H9 (cell line): Measurements from ENCODE around the gene ASCC1. TPM values are rescaled to one million over a fixed set of nuclear protein-coding genes. Genes with fewer than 3 reads are reported as not detected.

Source experiments
- DNase-seq: peaks from one replicate; pipeline ENCODE4 v3.0.0-alpha.2; 2017
- H2AFZ ChIP-seq: one replicate; pipeline ENCODE4 v1.6.1; 2013; ENCODE audit warnings: mild to moderate bottlenecking, low read length, control low read depth, moderate library complexity
- H2AK5ac ChIP-seq: 2 replicates; pipeline ENCODE4 v1.6.1; 2013; ENCODE audit warnings: low read length, control low read depth, mixed read lengths; ENCODE audit not compliant: insufficient read length
- H2BK120ac ChIP-seq: one replicate; pipeline ENCODE4 v1.6.1; 2013; ENCODE audit warnings: low read depth, mild to moderate bottlenecking, low read length, control low read depth, inconsistent platforms; ENCODE audit not compliant: poor library complexity, severe bottlenecking
- H2BK12ac ChIP-seq: 2 replicates; pipeline ENCODE4 v1.6.1; 2013; ENCODE audit warnings: low read length, control low read depth, mixed read lengths, low read depth; ENCODE audit not compliant: insufficient read length
- H2BK15ac ChIP-seq: 2 replicates; pipeline ENCODE4 v1.6.1; 2013; ENCODE audit warnings: low read depth, low read length, control low read depth
- H2BK20ac ChIP-seq: one replicate; pipeline ENCODE4 v1.6.1; 2013; ENCODE audit warnings: low read depth, mild to moderate bottlenecking, low read length, control low read depth, inconsistent platforms; ENCODE audit not compliant: poor library complexity, severe bottlenecking
- H2BK5ac ChIP-seq: 2 replicates; pipeline ENCODE4 v1.6.1; 2013; ENCODE audit warnings: low read length, control low read depth, mixed read lengths; ENCODE audit not compliant: insufficient read length
- H3K14ac ChIP-seq: 2 replicates; pipeline ENCODE4 v1.6.1; 2013; ENCODE audit warnings: low read length, control low read depth; ENCODE audit not compliant: insufficient read depth
- H3K18ac ChIP-seq: 2 replicates; pipeline ENCODE4 v1.6.1; 2013; ENCODE audit warnings: low read depth, mild to moderate bottlenecking, mixed read lengths, low read length, control low read depth; ENCODE audit not compliant: insufficient read length
- H3K23ac ChIP-seq: 2 replicates; pipeline ENCODE4 v1.6.1; 2013; ENCODE audit warnings: low read length, control low read depth, mixed read lengths, low read depth; ENCODE audit not compliant: insufficient read length
- H3K23me2 ChIP-seq: 2 replicates; pipeline ENCODE4 v1.6.1; 2013; ENCODE audit warnings: low read depth, mild to moderate bottlenecking, mixed read lengths, low read length, control low read depth; ENCODE audit not compliant: insufficient read length, poor library complexity, severe bottlenecking
- H3K27ac ChIP-seq: 2 replicates; pipeline ENCODE4 v1.5.1; 2013; ENCODE audit warnings: low read length, control low read depth, mixed read lengths, low read depth; ENCODE audit not compliant: insufficient read length
- H3K27me3 ChIP-seq: 2 replicates; pipeline ENCODE4 v1.6.1; 2013; ENCODE audit warnings: low read length, control low read depth, inconsistent platforms; ENCODE audit not compliant: insufficient read depth
- H3K4ac ChIP-seq: 2 replicates; pipeline ENCODE4 v1.6.1; 2013; ENCODE audit warnings: low read depth, mild to moderate bottlenecking, control low read depth, inconsistent platforms, low read length, moderate library complexity
- H3K4me1 ChIP-seq: 2 replicates; pipeline ENCODE4 v1.6.1; 2013; ENCODE audit warnings: low read length, control low read depth, inconsistent platforms; ENCODE audit not compliant: insufficient read depth
- H3K4me2 ChIP-seq: 2 replicates; pipeline ENCODE4 v1.6.1; 2013; ENCODE audit warnings: low read length, control low read depth, mixed read lengths; ENCODE audit not compliant: insufficient read length, insufficient read depth
- H3K56ac ChIP-seq: 2 replicates; pipeline ENCODE4 v1.6.1; 2013; ENCODE audit warnings: low read depth, mild to moderate bottlenecking, mixed read lengths, low read length, control low read depth; ENCODE audit not compliant: insufficient read length
- H3K79me1 ChIP-seq: 2 replicates; pipeline ENCODE4 v1.6.1; 2013; ENCODE audit warnings: low read depth, mild to moderate bottlenecking, moderate library complexity, low read length, control low read depth, inconsistent platforms; ENCODE audit not compliant: insufficient read depth, poor library complexity, severe bottlenecking
- H3K79me2 ChIP-seq: 2 replicates; pipeline ENCODE4 v1.6.1; 2013; ENCODE audit warnings: low read length, control low read depth, inconsistent platforms; ENCODE audit not compliant: insufficient read depth
- H3K9ac ChIP-seq: 2 replicates; pipeline ENCODE4 v1.6.1; 2013; ENCODE audit warnings: low read length, control low read depth, mixed read lengths; ENCODE audit not compliant: insufficient read length; ENCODE audit errors: extremely low read depth
- H3K9me3 ChIP-seq: one replicate; pipeline ENCODE4 v1.6.1; 2013; ENCODE audit warnings: low read depth, low read length, inconsistent platforms; ENCODE audit not compliant: control insufficient read depth
- H3T11ph ChIP-seq: one replicate; pipeline ENCODE4 v1.6.1; 2013; ENCODE audit warnings: mild to moderate bottlenecking, low read length, control low read depth, inconsistent platforms
- H4K20me1 ChIP-seq: one replicate; pipeline ENCODE4 v1.6.1; 2013; ENCODE audit not compliant: control insufficient read depth, insufficient read length, insufficient read depth
- H4K5ac ChIP-seq: 2 replicates; pipeline ENCODE4 v1.6.1; 2013; ENCODE audit warnings: low read depth, mild to moderate bottlenecking, mixed read lengths, low read length, control low read depth; ENCODE audit not compliant: insufficient read length
- H4K8ac ChIP-seq: replicated peaks from 2 replicates; pipeline ENCODE4 v1.6.1; 2013; ENCODE audit warnings: low read length, control low read depth, mixed read lengths, low read depth; ENCODE audit not compliant: insufficient read length
- H4K91ac ChIP-seq: 2 replicates; pipeline ENCODE4 v1.6.1; 2013; ENCODE audit warnings: low read depth, mild to moderate bottlenecking, moderate library complexity, mixed read lengths, low read length, control low read depth; ENCODE audit not compliant: insufficient read length
- H3K27ac Mint-ChIP-seq, 3 experiments: 2 replicates in 2 of 3; 3 replicates in 1 of 3; pipeline ENCODE4 v1.8.0; 2020 to 2021; ENCODE audit warnings: mixed read lengths in 3 of 3, mild to moderate bottlenecking in 1 of 3, moderate library complexity in 1 of 3
- H3K27me3 Mint-ChIP-seq: 2 replicates; pipeline ENCODE4 v1.8.0; 2021; ENCODE audit warnings: low read depth, mild to moderate bottlenecking, moderate library complexity, mixed read lengths
- H3K36me3 Mint-ChIP-seq, 3 experiments: 2 replicates in 2 of 3; 3 replicates in 1 of 3; pipeline ENCODE4 v1.8.0; 2020 to 2021; ENCODE audit warnings: low read depth in 3 of 3, mixed read lengths in 3 of 3; ENCODE audit not compliant: insufficient read depth in 1 of 3
- H3K4me1 Mint-ChIP-seq, 2 experiments: 2 replicates each; pipeline ENCODE4 v1.8.0; 2020; ENCODE audit warnings: mixed read lengths in 2 of 2
- H3K4me3 Mint-ChIP-seq, 2 experiments: 2 replicates in 1 of 2; 3 replicates in 1 of 2; pipeline ENCODE4 v1.8.0; 2020 to 2021; ENCODE audit warnings: mild to moderate bottlenecking in 2 of 2, mixed read lengths in 2 of 2, moderate library complexity in 1 of 2
- H3K9me3 Mint-ChIP-seq, 2 experiments: 2 replicates in 1 of 2; 3 replicates in 1 of 2; pipeline ENCODE4 v1.8.0; 2020; ENCODE audit warnings: mild to moderate bottlenecking in 2 of 2, mixed read lengths in 2 of 2, moderate library complexity in 1 of 2
- WGBS: extraction: QIAGEN DNeasy Blood & Tissue Kit; methylation state at CpG from one replicate; pipeline ENCODE4 v1.1.7; 2013; ENCODE audit warnings: missing lambda C conversion rate, low lambda C conversion rate, mixed read lengths; ENCODE audit not compliant: insufficient read length; ENCODE audit errors: extremely low coverage; 5-methylcytosine and 5-hydroxymethylcytosine counted together
- total RNA-seq: library from RNA; stranded (reverse); gene quantifications from 2 replicates; pipeline ENCODE4 v1.2.1, GENCODE V29; 2021
- TF ChIP-seq, protein P1 (sequence below): fragments of 200-600 bp; sonication (generic); conservative IDR thresholded peaks from 3 replicates; pipeline ENCODE4 v1.8.0; 2021; ENCODE audit warnings: antibody characterized with exemption, mild to moderate bottlenecking

The ASCC1 gene
- total RNA-seq, 1 experiment from 2014 or later, result 41.2 TPM

DNA sequence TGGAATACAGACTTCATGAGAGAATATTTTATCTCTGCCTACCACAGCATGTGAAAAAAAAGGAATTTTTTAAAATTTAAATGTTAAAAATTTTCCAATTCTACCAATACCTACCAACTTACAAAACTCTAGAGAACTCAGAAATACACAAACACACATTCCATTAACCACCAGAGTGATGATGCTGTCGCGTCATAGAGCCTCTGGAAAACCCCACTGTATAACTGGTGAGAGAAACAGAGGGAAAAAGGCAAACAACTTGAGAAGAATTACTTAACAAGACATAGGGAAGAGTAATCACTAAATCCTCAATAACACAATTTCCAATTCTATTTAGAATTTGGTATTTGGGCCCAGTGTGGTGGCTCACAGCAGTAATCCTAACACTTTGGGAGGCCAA, 121.5 kb downstream of the ASCC1 start:
- Mint-ChIP-seq H3K4me1 (peaks cover 2 to 7% of the 10 kb centered on the region in 2 experiments), H3K36me3 (peaks cover 0 to 14% (median 4%) of the 10 kb centered on the region in 3 experiments; a peak in 5 of 7 replicates), H3K4me3 (no peak overlapping the region), H3K9me3 (no peaks in the 10 kb centered on the region), H3K27me3 (peaks cover 8% of the 10 kb centered on the region), H3K27ac (no peak overlapping the region)
- H3K56ac ChIP-seq, result no peak overlapping the region
- no peaks in the 10 kb centered on the region for H3K79me1 ChIP-seq
- H2BK12ac ChIP-seq, result no peak overlapping the region
- no peak overlapping the region for H3K27ac ChIP-seq
- no peak overlapping the region for H4K5ac ChIP-seq
- H3K18ac ChIP-seq, result no peak overlapping the region
- H2AFZ ChIP-seq, result no peak overlapping the region
- WGBS, result no CpG with 5 or more reads among the region's 2 CpGs
- H3K14ac ChIP-seq, result no peak overlapping the region
- no peak overlapping the region for H3T11ph ChIP-seq
- H3K4ac ChIP-seq, result no peak overlapping the region
- no peaks in the 10 kb centered on the region; the same call in 1 of the 2 replicates for H3K27me3 ChIP-seq
- no peaks in the 10 kb centered on the region for H3K79me2 ChIP-seq
- DNase-seq, result no peak
- no peak overlapping the region for H2AK5ac ChIP-seq
- H4K91ac ChIP-seq, result no peak overlapping the region
- no peaks in the 10 kb centered on the region for H3K23me2 ChIP-seq
- no peaks in the 10 kb centered on the region for H3K9me3 ChIP-seq
- H2BK120ac ChIP-seq, result no peak overlapping the region
- H2BK15ac ChIP-seq, result no peak overlapping the region
- no peak overlapping the region for H2BK20ac ChIP-seq
- TF ChIP-seq, protein P1, sequence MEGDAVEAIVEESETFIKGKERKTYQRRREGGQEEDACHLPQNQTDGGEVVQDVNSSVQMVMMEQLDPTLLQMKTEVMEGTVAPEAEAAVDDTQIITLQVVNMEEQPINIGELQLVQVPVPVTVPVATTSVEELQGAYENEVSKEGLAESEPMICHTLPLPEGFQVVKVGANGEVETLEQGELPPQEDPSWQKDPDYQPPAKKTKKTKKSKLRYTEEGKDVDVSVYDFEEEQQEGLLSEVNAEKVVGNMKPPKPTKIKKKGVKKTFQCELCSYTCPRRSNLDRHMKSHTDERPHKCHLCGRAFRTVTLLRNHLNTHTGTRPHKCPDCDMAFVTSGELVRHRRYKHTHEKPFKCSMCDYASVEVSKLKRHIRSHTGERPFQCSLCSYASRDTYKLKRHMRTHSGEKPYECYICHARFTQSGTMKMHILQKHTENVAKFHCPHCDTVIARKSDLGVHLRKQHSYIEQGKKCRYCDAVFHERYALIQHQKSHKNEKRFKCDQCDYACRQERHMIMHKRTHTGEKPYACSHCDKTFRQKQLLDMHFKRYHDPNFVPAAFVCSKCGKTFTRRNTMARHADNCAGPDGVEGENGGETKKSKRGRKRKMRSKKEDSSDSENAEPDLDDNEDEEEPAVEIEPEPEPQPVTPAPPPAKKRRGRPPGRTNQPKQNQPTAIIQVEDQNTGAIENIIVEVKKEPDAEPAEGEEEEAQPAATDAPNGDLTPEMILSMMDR, result no peak
- H3K4me2 ChIP-seq, result no peak overlapping the region
- H4K8ac ChIP-seq, result no peak overlapping the region
- H3K9ac ChIP-seq, result no peak overlapping the region
- no peaks in the 10 kb centered on the region for H4K20me1 ChIP-seq
- no peaks in the 10 kb centered on the region for H3K4me1 ChIP-seq
- H3K23ac ChIP-seq, result no peak overlapping the region
- no peak overlapping the region for H2BK5ac ChIP-seq
